NCI-H526 (cell line): ENCODE measurements around the gene DCDC1.

ENCODE experiments used
- DNase-seq, 2 experiments: peaks; one replicate each; lab custom pipeline; 2025; lab: John Stamatoyannopoulos, UW

The DCDC1 gene, protein sequence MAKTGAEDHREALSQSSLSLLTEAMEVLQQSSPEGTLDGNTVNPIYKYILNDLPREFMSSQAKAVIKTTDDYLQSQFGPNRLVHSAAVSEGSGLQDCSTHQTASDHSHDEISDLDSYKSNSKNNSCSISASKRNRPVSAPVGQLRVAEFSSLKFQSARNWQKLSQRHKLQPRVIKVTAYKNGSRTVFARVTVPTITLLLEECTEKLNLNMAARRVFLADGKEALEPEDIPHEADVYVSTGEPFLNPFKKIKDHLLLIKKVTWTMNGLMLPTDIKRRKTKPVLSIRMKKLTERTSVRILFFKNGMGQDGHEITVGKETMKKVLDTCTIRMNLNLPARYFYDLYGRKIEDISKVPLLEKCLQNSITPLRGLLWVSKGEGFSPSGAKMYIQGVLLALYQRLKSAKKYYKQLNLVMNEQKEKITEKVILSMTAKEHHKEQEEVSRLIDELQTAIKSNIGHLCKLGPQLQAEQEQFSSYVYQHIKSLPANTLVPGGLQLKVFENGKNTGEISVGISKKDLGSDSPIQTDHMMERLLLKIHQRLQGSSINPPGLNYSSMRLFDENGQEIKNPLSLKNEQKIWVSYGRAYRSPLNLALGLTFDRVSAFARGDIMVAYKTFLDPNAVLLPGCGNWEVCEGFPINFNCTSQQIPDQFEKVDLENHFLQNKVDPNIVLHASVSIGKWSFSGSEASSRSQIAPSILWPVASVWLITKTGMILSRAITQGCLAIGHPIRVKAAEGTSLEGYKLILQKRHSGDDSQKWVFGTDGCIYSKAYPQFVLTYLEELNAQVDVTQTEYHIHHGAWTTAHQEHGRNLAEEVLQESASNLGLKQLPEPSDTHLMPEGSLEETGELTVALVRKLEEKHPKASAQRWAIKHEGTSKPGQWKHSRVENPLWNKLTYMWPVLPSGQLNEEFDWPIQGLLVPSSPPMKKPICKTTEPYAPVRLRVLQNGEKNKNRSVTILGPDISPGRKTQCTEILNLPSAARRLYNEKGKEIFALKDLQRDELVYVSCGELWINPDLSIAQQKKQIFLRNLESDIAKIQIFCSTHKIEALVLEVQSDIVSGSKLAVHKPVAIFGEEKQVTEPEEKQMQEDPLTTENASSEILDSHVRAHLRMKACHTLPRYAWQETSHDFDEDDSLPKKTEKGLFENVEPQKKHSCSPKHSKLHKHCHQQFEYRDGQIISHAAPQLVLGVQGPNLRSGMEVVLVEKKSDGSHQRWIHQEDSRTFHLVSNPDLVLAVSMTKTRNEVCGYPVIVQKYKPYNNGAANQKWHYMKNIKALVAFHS (N-terminal part only)

DNA sequence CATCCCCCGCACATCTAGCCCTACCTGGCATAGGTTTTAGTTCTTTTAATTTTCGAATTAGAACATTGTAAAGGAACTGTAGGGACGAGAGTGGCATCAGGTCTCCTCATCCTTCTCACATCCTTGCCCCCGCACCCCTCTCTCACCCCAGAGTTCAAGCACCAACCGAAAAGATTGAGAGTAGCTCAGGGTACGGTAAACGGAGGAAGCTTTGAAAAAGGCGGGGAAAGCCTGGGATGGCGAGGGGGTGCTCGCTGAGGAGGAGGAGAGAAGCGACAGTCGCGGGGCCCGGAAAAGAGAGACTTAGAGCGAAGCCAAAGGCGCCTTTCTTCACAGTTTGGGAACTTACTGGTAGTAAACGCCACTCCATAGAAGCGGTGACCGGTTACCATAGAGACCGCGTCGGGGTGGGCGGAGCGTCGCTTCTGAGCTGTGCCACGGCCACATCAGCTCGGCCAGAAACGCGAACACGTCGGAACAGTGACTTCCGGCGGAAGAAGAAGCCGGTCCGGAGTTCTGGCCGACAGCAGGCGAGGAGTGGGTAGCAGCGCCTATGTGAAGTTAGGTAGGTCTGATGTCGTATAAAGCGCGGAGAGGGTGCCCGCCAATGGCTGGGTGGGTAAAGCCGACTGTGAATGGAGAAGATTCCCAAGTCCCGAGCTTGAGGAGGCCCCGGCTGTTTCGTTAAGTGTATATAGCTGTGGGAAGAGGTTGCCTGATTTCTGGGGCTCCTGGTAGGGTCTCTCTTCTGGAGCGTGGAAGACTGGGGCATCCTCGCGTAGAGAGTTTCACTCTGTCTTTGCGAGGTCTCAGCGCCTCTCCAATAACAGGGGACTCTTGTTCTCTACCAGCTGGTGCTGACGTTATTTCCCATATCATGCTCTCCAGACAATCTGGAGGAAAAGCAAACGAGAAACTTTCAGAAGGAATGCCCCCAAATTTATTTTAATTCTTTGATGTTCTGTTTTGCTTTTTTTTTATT, at the start of gene DCDC1, which contains the start of gene DNAJC24:
TSS of gene DCDC1 (minus strand) at position 392 of the 982 bp plus-strand sequence. CDS start 41,459 bp downstream, outside the sequence.
TSS of gene DNAJC24 (plus strand) at position 513 of the 982 bp plus-strand sequence. CDS start 889 bp downstream, outside the sequence.
- peak; percentile 96 to 99 for DNase-seq

DNA sequence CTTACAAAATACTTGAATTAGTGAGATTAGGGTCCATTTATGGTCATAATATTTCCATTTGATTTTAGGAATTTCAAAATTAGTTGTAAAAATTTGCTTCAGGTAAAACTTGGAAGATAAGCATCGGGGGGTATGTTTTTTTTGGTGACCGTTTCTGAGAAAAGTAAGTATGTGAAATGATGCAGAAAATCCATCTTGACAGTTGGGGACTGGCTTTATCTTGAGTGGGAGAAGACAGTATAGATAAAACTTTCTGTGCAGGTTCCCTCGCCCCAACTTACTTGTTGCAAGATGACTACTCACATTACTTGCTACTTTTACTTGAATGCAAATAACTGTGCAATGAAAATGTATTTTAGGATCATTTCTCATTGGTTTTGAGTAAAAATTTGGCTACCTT, 49.6 kb upstream of the DCDC1 start:
- DNase-seq = no peak

DNA sequence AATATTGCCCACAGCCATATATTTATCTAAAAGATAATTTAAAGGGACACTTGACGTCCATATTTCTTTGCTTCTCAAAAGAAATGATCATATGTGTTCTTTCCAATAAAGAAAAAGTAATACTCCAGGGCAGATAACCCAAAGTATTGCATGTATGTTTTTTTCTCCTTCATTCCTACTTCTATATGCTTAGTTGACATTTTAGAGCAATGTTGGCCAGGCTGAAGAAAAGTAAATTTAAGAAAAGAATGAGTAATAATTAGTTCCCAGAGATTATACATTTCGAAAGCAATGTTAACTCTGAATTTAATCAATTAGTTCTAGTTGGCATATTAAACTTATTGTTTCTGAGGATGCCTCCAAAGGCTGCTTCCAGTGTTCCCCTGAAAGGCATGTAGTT, 48.3 kb upstream of the DCDC1 start:
- no peak for DNase-seq

DNA sequence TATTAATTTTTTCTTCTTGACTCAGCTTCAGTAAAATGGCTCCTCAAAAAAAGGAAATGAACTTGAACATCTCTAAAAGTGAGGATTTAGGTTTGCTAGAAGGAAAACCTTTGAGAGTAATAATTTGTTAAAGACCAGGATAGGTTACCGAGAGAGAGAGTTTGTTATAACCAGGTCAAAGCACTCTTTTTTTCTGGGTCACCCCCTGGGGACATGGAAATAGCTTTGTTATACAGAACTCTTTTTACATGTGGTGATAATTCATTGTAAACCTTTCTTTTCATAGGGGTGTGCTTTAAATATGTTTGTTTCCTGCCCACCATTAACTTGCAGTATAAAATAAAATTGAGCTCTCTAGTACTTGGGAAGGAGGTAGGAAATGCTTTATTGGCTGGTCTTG, 47.8 kb upstream of the DCDC1 start:
- no peak for DNase-seq

DNA sequence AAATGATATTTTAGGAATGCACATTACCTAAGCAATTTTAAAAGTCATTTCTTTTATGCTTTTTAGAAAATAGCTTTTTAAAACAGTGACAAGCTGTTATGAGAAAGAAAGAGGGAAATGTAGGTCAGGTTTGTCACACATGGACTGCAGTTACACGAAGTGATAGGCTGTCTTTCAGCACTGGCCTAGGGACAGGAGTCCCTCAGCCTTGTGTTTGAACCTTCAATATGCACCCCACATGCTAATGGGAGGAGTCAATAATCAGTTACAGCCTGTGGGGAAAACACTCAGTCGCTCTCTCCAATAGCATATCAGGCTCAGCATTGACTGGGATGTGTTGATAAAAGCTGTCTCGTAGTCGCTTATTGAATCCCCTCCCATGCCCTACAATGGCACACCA, 45.9 kb upstream of the DCDC1 start:
- DNase-seq = no peak

DNA sequence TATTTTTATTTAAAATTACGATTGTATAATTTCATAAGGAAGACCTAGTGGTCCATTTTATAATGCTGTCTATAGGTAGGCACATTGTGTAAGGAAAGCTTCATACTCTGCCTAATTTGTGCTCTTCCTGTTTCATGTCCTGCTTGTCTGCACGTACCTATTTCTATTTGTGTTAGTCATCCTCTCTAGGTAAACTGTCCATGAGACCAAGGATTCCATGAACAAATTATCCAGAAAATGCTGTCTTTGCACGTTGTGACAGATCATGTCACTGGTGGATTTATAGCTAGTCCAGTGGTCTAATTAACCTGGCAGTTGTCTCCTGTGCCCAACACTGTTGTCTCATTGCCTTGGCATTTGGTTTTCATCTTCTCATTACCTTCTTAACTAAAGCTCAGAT, 44.8 kb upstream of the DCDC1 start:
- DNase-seq = no peak

DNA sequence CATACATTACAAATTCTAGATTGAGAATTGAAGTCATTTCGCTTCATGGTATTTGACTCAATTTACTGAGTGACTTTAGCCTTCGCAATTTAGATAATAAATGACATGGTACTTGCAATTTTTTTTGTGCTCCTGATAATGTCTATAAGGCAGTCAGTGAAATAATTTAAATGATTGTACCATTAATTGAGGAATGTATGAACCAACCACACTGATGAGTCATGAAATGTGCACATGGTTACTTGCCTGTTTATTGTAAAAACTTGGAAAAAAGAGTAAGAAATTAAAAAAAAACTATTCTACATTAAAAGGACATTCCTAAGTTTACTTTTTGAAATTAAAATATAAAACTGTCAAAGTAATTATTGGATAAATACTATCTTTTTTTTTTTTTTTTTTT, 43.4 kb upstream of the DCDC1 start:
- DNase-seq = no peak

DNA sequence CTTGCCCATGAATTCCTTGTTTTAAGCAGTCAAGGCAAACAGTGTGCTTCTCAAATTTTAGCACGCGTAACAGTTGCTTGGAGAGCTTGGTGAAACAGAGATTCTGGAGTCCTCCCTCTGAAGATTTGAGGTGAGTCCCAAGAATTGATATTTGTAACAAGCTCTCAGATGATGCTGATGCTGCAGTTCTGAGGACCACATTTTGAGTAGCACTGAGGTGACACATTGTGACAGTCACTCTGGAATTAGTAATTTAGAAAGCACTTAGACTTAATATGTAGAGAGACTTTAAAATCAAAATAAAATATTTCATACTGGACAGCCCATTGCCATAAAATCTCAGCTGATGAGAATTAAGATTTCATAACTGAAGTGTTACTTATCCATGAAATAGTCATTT, 38.7 kb upstream of the DCDC1 start:
- DNase-seq = no peak

DNA sequence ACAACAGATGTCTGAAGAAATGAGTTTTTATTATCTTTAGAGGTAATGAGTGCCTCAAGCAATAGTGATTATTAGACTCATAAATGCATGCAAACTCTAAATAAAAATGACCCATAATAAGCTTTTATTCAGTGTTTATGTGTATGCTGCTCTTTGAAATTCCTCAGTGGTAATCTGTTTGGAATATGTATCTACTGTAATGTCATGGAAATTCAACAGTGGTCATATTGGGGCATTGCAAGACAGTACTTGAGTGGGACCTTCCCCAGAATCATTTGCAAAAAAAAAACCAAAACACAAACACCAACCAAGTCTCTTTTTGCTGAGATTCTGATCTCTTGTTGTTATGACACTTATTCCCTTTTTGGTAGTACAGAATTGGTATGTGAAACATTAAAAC, 35.1 kb upstream of the DCDC1 start:
- no peak for DNase-seq

DNA sequence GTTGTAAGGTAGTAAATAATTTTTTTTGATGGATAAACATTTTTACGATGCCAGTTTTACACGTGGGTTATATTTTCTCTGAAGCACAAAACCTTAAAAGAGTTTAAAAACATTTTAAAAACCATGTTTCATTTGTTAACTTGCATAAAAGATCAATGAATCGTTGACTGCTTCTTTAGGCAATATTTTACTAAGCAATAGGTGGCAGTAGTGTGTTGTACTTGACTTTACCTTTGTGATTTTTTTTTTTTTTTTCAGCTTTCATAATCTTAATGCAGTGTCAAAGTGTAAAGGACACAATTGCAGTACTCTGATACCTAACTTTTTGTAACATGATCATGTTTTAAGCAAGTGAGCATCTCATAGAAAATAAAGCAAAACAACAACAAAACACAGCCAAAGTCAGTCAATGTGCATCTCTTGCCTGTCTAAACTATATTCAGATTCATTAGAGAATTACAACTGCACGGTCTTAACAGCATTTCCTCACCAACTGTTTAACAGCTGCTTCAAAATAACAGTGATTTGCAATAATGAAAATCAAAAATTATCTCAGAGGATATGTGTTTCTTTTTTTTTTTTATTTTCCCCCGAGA, 27.8 kb upstream of the DCDC1 start:
- DNase-seq = peak; percentile 33 to 46

DNA sequence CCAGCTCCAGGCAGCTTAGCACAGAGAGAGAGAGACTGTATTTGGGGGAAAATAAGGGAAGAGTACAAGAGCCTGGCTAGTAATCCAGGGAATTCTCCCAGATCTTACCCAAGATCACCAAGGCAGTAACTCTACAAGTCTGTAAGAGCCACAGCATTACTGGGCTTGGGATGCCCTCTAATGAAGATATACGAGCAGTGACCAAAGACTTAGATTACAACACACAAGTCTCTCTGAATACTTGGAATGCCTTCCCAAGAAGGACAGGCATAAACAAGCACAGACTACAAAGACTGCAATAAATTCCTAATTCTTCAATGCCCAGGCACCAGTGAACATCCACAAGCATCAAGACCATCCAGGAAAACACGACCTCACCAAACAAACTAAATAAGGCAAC, 17.8 kb upstream of the DCDC1 start:
- DNase-seq = no peak

DNA sequence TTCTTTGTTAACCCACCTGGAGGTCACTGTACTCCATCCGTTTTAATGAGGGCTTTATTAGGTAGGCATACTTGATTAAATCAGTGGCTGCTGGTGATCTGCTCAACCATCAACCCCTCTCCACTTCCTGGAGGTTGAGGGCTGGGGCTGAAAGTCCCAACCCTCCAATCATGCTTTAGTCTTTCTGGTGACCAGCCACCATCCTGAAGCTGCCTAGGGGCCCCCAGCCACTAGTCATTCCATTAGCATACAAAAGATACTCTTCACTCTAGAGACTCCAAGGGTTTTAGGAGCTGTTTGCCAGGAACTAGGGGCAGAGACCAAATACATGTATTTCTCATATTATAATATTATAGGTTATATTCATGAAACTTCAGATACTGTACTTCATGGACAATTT, 13.6 kb upstream of the DCDC1 start:
- no peak for DNase-seq

DNA sequence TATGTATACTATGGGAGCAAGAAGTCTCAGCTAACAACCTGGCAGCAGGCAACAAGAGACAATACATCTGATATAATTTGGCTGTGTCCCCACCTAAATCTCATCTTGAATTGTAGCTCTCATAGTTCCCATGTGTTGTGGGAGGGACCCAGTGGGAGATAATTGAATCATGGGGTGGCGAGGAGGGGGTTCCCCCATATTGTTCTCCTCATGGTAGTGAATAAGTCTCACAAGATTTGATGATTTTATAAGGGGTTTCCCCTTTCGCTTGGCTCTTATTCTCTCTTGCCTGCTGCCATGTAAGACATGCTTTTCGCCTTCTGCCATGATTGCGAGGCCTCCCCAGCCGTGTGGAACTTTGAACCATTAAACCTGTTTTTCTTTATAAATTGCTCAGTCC, 6.3 kb upstream of the DCDC1 start:
- DNase-seq = no peak

DNA sequence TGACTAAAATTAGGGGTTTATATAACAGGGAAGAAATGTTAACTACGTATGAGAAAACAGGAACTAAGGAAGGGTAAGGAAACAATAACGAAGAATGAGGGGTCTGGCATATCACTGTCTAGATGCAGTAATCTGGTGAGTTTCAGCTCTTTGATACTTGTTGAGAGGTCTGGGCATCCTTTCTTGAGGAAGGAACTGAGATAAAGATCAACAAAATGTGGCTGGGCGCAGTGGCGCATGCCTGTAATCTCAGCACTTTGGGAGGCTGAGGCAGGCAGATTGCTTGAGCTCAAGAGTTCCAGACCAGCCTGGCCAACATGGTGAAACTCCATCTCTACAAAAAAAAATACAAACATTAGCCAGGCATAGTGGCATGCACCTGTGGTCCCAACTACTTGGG, 2.7 kb downstream of the DCDC1 start:
- DNase-seq = no peak

DNA sequence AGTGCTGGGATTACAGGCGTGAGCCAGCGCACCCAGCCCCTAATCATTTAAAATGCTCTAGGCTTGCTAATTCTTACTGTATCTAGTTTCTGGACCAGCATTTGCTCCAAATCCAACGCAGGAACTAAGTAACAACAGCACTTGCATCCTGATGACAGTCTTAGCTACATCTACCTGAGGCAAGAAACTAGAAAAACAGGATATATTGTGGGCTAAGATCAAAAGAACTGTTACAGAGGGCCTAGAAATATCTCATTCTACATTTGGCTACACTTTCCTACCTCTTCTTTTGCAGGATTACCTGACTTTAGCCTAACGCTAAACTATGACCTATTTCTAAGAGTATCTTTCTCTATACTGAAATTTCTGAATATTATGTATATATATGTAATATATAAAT, 7.8 kb downstream of the DCDC1 start:
- DNase-seq = no peak

DNA sequence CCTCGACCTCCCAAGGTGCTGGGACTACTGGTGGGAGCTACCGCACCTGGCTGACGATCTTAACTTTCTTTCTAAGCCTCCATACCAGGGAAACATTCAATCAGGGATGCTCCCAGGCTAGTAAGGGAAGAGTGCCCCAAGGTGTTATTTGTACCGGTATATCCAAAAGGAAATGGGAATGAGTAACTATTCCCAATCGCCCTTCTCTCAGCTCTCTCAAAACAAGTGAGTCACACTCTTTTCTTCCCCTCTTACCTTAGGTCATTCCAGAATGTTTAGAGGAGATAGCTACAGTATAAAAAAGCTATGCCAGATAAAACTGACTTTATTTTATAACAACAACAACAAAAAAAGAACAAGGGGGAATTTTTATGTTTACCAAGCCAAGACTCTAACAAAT, 13.7 kb downstream of the DCDC1 start:
- DNase-seq = no peak

DNA sequence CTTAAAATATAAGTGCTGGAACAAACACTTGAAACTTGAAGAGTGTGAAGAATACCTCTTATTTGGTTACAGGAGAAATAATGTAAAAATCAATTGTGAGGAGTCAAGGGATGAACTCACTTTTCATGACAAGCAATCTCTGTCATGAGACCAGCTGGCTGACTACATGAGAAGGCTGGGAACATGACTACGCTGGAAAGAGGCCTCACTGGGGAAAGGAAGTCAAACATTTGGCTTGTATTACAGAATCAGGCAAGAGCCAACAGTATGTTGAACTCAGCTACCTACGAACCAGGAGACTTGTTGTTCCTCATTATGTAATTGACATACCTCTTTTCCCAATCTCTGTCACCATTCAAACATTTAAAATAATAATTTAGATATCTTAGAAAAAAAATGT, 14.4 kb downstream of the DCDC1 start:
- DNase-seq = no peak

DNA sequence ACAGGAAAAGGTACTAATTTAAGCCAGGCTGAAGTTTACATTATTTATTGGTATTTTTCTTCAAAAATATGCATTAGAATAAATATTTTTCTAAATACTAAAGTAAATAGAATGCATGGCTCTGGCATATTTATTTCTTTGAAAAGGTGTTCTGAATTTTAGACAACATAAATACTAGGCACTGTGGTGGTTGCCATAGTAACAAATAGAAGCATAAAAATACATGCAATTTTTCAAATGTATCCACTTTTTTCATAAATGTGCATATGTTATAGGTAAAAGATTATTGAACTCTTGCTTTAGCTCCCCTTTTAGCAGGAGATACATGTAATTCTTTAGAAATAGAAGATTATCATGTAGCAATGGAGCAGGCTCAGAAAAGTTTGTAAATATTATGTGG, 18.4 kb downstream of the DCDC1 start:
- DNase-seq = no peak

DNA sequence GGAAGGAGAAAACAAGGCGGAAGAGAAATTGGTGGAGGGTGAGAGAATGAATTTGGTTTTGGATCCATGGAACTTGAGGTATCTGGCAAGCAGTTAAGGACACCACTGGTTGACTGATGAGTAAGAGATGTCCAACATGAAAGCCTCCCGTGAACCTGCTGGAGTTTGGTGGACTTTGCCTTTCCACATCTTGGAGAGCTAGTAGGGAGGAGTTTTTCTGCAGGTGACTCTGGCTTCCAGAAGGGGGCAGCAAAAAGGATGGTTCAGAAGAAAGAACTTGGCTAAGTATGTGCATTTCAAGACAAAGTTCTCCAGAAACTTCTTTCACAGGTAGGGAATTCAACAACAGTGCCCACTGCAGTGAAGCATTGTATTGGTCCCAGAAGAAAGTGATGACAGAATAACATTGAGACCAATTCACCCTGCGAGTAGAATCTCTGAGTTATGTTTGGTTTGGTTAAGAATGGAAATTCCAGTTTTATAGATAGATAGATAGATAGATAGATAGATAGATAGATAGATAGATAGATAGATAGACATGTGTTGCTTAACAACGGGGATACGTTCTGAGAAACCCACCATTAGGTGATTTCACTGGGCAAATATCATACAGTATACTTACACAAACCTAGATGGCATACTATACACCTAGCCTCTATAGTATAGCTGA, 28.5 kb downstream of the DCDC1 start:
- DNase-seq = peak in 1 of 2 experiments; percentile 52

DNA sequence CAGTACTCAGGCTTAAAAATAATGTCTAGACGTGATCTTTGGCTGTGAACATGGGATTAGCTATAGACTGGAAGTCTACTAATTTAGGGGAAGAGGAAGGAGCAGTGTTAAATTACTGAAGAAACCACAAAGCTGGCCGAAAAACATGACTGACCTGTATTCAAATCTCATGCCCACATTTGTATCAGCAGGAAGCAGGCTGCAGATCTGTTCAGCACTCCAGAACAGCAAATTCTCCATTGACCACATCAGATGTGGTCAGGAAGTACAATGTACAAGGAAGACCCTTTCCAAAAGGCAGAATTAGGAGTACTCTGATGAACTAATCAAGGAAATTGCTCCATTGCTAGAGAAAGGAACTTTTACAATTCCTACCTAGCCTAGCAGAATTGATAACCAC, 31.7 kb downstream of the DCDC1 start:
- no peak for DNase-seq
